Sigmoid colon (tissue), 7 donors: ENCODE measurements around the gene DAGLB. TPM values are rescaled to one million over a fixed set of nuclear protein-coding genes. Genes with fewer than 3 reads are reported as not detected.

Source experiments
- DNase-seq: peaks from one replicate; pipeline ENCODE4 v3.0.0-alpha.2; 2019
- H3K27ac ChIP-seq, 4 donors: fragments of 200-600 bp; sonication (generic); one replicate each; pipeline ENCODE4 v1.5.1; 2016 to 2019; ENCODE audit warnings: mild to moderate bottlenecking in 1 of 4
- H3K27me3 ChIP-seq, 3 donors: fragments of 200-600 bp; sonication (generic); one replicate each; pipeline ENCODE4 v1.5.1; 2019; ENCODE audit warnings: mild to moderate bottlenecking in 1 of 3
- H3K36me3 ChIP-seq, 4 donors: fragments of 200-600 bp; sonication (generic); one replicate each; pipeline ENCODE4 v1.5.1; 2016 to 2019
- H3K4me1 ChIP-seq, 4 donors: fragments of 200-600 bp; sonication (generic); one replicate each; pipeline ENCODE4 v1.5.1; 2017 to 2019
- H3K4me3 ChIP-seq, 4 donors: fragments of 200-600 bp; sonication (generic); one replicate each; pipeline ENCODE4 v1.5.1; 2017 to 2019; ENCODE audit warnings: mild to moderate bottlenecking in 2 of 4, moderate library complexity in 1 of 4
- H3K9me3 ChIP-seq, 4 donors: fragments of 200-600 bp in 3 of 4; sonication (generic) in 3 of 4; one replicate each; pipeline versions ENCODE4 v1.5.1 to v1.6.1; 2013 to 2019
- CTCF ChIP-seq, 4 experiments: fragments of 450-650 bp in 3 of 4; fragments of 200-600 bp in 1 of 4; IDR thresholded peaks; one replicate each; pipeline ENCODE4 v1.5.1; 2016 to 2019; ENCODE audit warnings: antibody characterized with exemption in 4 of 4, mild to moderate bottlenecking in 3 of 4, moderate library complexity in 2 of 4
- EP300 ChIP-seq, 4 donors: sonication (generic); formaldehyde crosslinking; IDR thresholded peaks; one replicate each; pipeline ENCODE4 v1.6.1; 2017; ENCODE audit warnings: antibody characterized with exemption in 4 of 4
- POLR2A ChIP-seq, 2 donors: fragments of 450-650 bp; IDR thresholded peaks; one replicate each; pipeline ENCODE4 v1.6.1; 2016; ENCODE audit warnings: antibody characterized with exemption in 2 of 2, mild to moderate bottlenecking in 2 of 2, moderate library complexity in 2 of 2
- POLR2AphosphoS5 ChIP-seq, 4 donors: sonication (generic); formaldehyde crosslinking; IDR thresholded peaks; one replicate each; pipeline ENCODE4 v1.6.1; 2017; ENCODE audit warnings: antibody characterized with exemption in 4 of 4
- WGBS, 2 donors: extraction: QIAGEN DNeasy Blood & Tissue Kit; methylation state at CpG; one replicate each; pipeline ENCODE4 v1.1.7; 2013; 5-methylcytosine and 5-hydroxymethylcytosine counted together
- intact Hi-C: fragments of 100-400 bp; cut with DNase I; formaldehyde crosslinking; loops from one replicate; pipeline ENCODE4 v1.15.1; 2023
- polyA plus RNA-seq, 3 donors: library from polyadenylated mRNA; stranded (reverse); fragments of 200-250 nt; gene quantifications; one replicate each; pipeline ENCODE4 v1.2.3, GENCODE V29; 2013
- total RNA-seq, 4 donors: library from RNA; depleted of rRNA; stranded (reverse); fragments of >200 nt; gene quantifications; one replicate each; pipeline ENCODE4 v1.1.0, GENCODE V29; 2016
- donor health status: healthy with polysubstance abuse.
- donor health status: Bipolar disorder and iron deficiency.
- donor health status: healthy.

The DAGLB gene
- 10 to 100 TPM in 2 of 4 donors, 1 to 10 TPM in 2; 7.5 to 11.7 (median 9.7) TPM for total RNA-seq
- polyA plus RNA-seq: 10 to 100 TPM in 1 of 3 donors, 1 to 10 TPM in 2; 3.0 to 10.9 (median 4.9) TPM

- intact Hi-C loops: no loop called here
- H3K4me3 ChIP-seq: peak within 1 kb of the TSS; percentile 78 to 93 (median 83)
- TF ChIP-seq EP300 (IDR thresholded peaks at IDR 0.05) (no peak), POLR2AphosphoS5 (IDR thresholded peaks at IDR 0.05) (peak; percentile 86 to 96 (median 92)), POLR2A (IDR thresholded peaks at IDR 0.05) (peak; percentile 74 to 85)
These were observed at the start of gene DAGLB for GRCh38 chr7:6447581-6448199. Gene DAGLB (minus strand): TSS chr7:6447954. CDS start chr7:6447842, 112 bp downstream.

GRCh38 chr7:6497637-6497905 lies 49.8 kb upstream of the DAGLB start:
- TF ChIP-seq POLR2A (IDR thresholded peaks at IDR 0.05) (no peak), CTCF (IDR thresholded peaks at IDR 0.05) (no peak), EP300 (IDR thresholded peaks at IDR 0.05) (no peak), POLR2AphosphoS5 (IDR thresholded peaks at IDR 0.05) (no peak)
- no peak for DNase-seq
- Histone ChIP-seq H3K4me3 (no peak overlapping the region), H3K27ac (no peak overlapping the region), H3K4me1 (no peaks in the 10 kb centered on the region), H3K36me3 (no peaks in the 10 kb centered on the region), H3K27me3 (no peaks in the 10 kb centered on the region), H3K9me3 (no peaks in the 10 kb centered on the region)
- intact Hi-C loops: no loop called here
- 96 to 97% methylated on average over 14 of the region's 14 CpGs for WGBS, 2 donors

More at GRCh38 chr7:6447581-6448199, at the start of gene DAGLB:
- peaks cover 0 to 33% (median 9%) of the 10 kb centered on the region in 4 donors for H3K4me1 ChIP-seq
- peak; percentile 95 for DNase-seq
- H3K36me3 ChIP-seq: peaks cover 0 to 25% (median 5%) of the 10 kb centered on the region in 4 donors
- H3K9me3 ChIP-seq: no peaks in the 10 kb centered on the region
- H3K27me3 ChIP-seq: no peaks in the 10 kb centered on the region
- peak within 1 kb of the TSS; percentile 88 to 97 (median 92) for H3K27ac ChIP-seq
- WGBS, 2 donors: 0% methylated on average over 61 of the region's 61 CpGs

- Histone ChIP-seq H3K27me3 (no peaks in the 10 kb centered on the region), H3K9me3 (no peaks in the 10 kb centered on the region), H3K27ac (no peak overlapping the region), H3K4me1 (no peaks in the 10 kb centered on the region), H3K4me3 (no peak overlapping the region), H3K36me3 (no peaks in the 10 kb centered on the region)
- 81 to 87% methylated on average over 19 of the region's 19 CpGs for WGBS, 2 donors
- intact Hi-C loops: no loop called here
- DNase-seq: no peak
- TF ChIP-seq POLR2AphosphoS5 (IDR thresholded peaks at IDR 0.05): no peak
These were observed 49.3 kb upstream of the DAGLB start for GRCh38 chr7:6496842-6497636.

GRCh38 chr7:6495597-6496262 lies 48.0 kb upstream of the DAGLB start:
- H3K27ac ChIP-seq: no peak overlapping the region

GRCh38 chr7:6494365-6494764 lies 46.6 kb upstream of the DAGLB start:
- 86 to 91% methylated on average over 2 of the region's 2 CpGs for WGBS, 2 donors
- H3K27ac ChIP-seq: no peak overlapping the region
- TF ChIP-seq EP300 (IDR thresholded peaks at IDR 0.05) (no peak), POLR2A (IDR thresholded peaks at IDR 0.05) (no peak), POLR2AphosphoS5 (IDR thresholded peaks at IDR 0.05) (no peak), CTCF (IDR thresholded peaks at IDR 0.05) (no peak)
- DNase-seq: no peak
- no peaks in the 10 kb centered on the region for H3K27me3 ChIP-seq
- intact Hi-C loops: no loop called here
- no peaks in the 10 kb centered on the region for H3K36me3 ChIP-seq
- no peak overlapping the region for H3K4me3 ChIP-seq
- H3K9me3 ChIP-seq: peaks cover 0 to 2% (median 0%) of the 10 kb centered on the region in 4 donors
- no peaks in the 10 kb centered on the region for H3K4me1 ChIP-seq

More at GRCh38 chr7:6495597-6496262, 48.0 kb upstream of the DAGLB start:
- no peak for TF ChIP-seq EP300 (IDR thresholded peaks at IDR 0.05)
- no peak for TF ChIP-seq POLR2A (IDR thresholded peaks at IDR 0.05)
- no peak for TF ChIP-seq CTCF (IDR thresholded peaks at IDR 0.05)
- TF ChIP-seq POLR2AphosphoS5 (IDR thresholded peaks at IDR 0.05): no peak
- intact Hi-C loops: no loop called here
- WGBS, 2 donors: 88 to 95% methylated on average over 6 of the region's 6 CpGs
- no peak for DNase-seq
- Histone ChIP-seq H3K9me3 (no peaks in the 10 kb centered on the region), H3K4me1 (no peaks in the 10 kb centered on the region), H3K36me3 (no peaks in the 10 kb centered on the region), H3K27me3 (no peaks in the 10 kb centered on the region), H3K4me3 (no peak overlapping the region)
